Measurements from ENCODE around the gene CCDC83. TPM values are rescaled to one million over a fixed set of nuclear protein-coding genes. Genes with fewer than 3 reads are reported as not detected.

CCDC83 gene
- total RNA-seq, 1 experiment from 2014 or later = not detected

DNA sequence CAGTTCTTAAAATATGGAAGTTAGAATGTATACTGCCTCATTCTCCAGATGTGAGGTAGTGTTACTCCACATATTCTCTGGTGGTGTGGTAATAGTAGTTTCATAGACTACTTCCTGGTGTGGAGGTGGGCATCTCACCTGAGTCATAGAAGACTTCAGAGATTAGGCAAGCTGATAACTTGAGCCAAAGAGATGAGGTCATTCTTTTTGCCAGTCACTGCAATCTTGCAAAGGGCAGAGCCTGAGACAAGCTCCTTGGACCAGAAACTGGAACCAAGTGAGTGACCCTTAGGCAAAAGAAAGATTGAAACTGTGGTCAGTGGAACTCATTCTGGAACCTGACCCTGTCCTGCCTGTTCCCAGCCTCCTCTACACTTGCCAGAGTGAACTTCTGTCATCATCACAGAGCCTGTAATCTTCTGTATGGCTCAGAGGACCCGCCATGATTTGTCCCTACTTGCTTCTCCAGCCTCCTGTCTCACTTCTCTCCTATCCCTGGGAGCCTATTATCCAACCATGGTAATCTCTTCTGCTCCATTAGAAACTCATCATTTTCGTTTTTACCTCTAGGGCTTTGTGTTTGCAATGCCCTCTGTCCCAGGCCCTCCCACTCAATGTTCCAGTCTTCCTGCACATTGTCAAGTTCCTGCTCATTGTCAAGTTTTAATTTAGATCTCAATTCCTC is 10.6 kb upstream of the CCDC83 start:
- no peak overlapping the region for H2AFZ ChIP-seq (ENCODE audit: low read length)
- DNase-seq = no peak
- no peak overlapping the region for H2BK120ac ChIP-seq (ENCODE audit: low read depth, low read length, poor library complexity, severe bottlenecking)

More for the DNA sequence above, 10.6 kb upstream of the CCDC83 start:
- Histone ChIP-seq H3K9ac (ENCODE audit: extremely low read depth, insufficient read length, low read length) (no peak overlapping the region), H2BK5ac (ENCODE audit: insufficient read length, low read length) (no peak overlapping the region), H3K27ac (ENCODE audit: insufficient read length, low read depth, low read length) (no peak overlapping the region), H3K4ac (ENCODE audit: low read depth, low read length) (no peak overlapping the region), H2AK5ac (ENCODE audit: insufficient read length, low read length) (no peak overlapping the region), H4K5ac (ENCODE audit: insufficient read length, low read depth, low read length) (no peak overlapping the region), H4K20me1 (ENCODE audit: control insufficient read depth, insufficient read depth, insufficient read length) (no peaks in the 10 kb centered on the region), H3K9me3 (ENCODE audit: control insufficient read depth, low read depth, low read length) (no peaks in the 10 kb centered on the region), H3K79me2 (ENCODE audit: insufficient read depth, low read length) (no peaks in the 10 kb centered on the region), H2BK12ac (ENCODE audit: insufficient read length, low read depth, low read length) (no peak overlapping the region), H2BK20ac (ENCODE audit: low read depth, low read length, poor library complexity, severe bottlenecking) (no peak overlapping the region), H3K14ac (ENCODE audit: insufficient read depth, low read length) (no peak overlapping the region), H4K91ac (ENCODE audit: insufficient read length, low read depth, low read length) (no peak overlapping the region), H2BK15ac (ENCODE audit: low read depth, low read length) (no peak overlapping the region), H3K23ac (ENCODE audit: insufficient read length, low read depth, low read length) (no peak overlapping the region), H3T11ph (ENCODE audit: low read length) (no peak overlapping the region), H4K8ac (replicated peaks; ENCODE audit: insufficient read length, low read depth, low read length) (no peak overlapping the region), H3K4me1 (ENCODE audit: insufficient read depth, low read length) (no peaks in the 10 kb centered on the region), H3K79me1 (ENCODE audit: insufficient read depth, low read depth, low read length, poor library complexity, severe bottlenecking) (no peaks in the 10 kb centered on the region), H3K27me3 (ENCODE audit: insufficient read depth, low read length) (no peaks in the 10 kb centered on the region), H3K18ac (ENCODE audit: insufficient read length, low read depth, low read length) (no peak overlapping the region), H3K23me2 (ENCODE audit: insufficient read length, low read depth, low read length, poor library complexity, severe bottlenecking) (no peaks in the 10 kb centered on the region), H3K4me2 (ENCODE audit: insufficient read depth, insufficient read length, low read length) (no peak overlapping the region), H3K56ac (ENCODE audit: insufficient read length, low read depth, low read length) (no peak overlapping the region)
- Mint-ChIP-seq H3K4me1 (no peaks in the 10 kb centered on the region), H3K27me3 (ENCODE audit: low read depth) (no peaks in the 10 kb centered on the region; the same call in none of the 2 replicates), H3K4me3 (no peak overlapping the region), H3K9me3 (peaks cover 6 to 11% of the 10 kb centered on the region in 2 experiments; a peak in 4 of 5 replicates), H3K36me3 (ENCODE audit: insufficient read depth in 1 of 3, low read depth in 3 of 3) (peaks cover 3 to 11% (median 9%) of the 10 kb centered on the region in 3 experiments; a peak in 4 of 7 replicates), H3K27ac (no peak overlapping the region)
- no CpG with 5 or more reads among the region's 2 CpGs for WGBS (ENCODE audit: extremely low coverage, insufficient read length, low lambda C conversion rate)
- TF ChIP-seq, protein P1, sequence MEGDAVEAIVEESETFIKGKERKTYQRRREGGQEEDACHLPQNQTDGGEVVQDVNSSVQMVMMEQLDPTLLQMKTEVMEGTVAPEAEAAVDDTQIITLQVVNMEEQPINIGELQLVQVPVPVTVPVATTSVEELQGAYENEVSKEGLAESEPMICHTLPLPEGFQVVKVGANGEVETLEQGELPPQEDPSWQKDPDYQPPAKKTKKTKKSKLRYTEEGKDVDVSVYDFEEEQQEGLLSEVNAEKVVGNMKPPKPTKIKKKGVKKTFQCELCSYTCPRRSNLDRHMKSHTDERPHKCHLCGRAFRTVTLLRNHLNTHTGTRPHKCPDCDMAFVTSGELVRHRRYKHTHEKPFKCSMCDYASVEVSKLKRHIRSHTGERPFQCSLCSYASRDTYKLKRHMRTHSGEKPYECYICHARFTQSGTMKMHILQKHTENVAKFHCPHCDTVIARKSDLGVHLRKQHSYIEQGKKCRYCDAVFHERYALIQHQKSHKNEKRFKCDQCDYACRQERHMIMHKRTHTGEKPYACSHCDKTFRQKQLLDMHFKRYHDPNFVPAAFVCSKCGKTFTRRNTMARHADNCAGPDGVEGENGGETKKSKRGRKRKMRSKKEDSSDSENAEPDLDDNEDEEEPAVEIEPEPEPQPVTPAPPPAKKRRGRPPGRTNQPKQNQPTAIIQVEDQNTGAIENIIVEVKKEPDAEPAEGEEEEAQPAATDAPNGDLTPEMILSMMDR (conservative IDR thresholded peaks at IDR 0.05) = no peak

All from H9 (cell line).